Glutamatergic neuron (in vitro differentiated cells): ENCODE measurements around the gene ELF1. TPM values are rescaled to one million over a fixed set of nuclear protein-coding genes. Genes with fewer than 3 reads are reported as not detected.

ENCODE experiments used
- DNase-seq: peaks from one replicate; pipeline ENCODE4 v3.0.0; 2022
- H3K27ac Mint-ChIP-seq: one replicate; pipeline ENCODE4 v1.8.0; 2020; ENCODE audit warnings: mild to moderate bottlenecking, mixed read lengths, inconsistent platforms; ENCODE audit not compliant: unreplicated experiment
- H3K27me3 Mint-ChIP-seq: one replicate; pipeline ENCODE4 v1.8.0; 2020; ENCODE audit warnings: mild to moderate bottlenecking, moderate library complexity, mixed read lengths, inconsistent platforms; ENCODE audit not compliant: unreplicated experiment
- H3K36me3 Mint-ChIP-seq: one replicate; pipeline ENCODE4 v1.8.0; 2020; ENCODE audit warnings: mild to moderate bottlenecking, mixed read lengths, inconsistent platforms; ENCODE audit not compliant: unreplicated experiment
- H3K4me1 Mint-ChIP-seq: one replicate; pipeline ENCODE4 v1.8.0; 2020; ENCODE audit warnings: mild to moderate bottlenecking, low read depth, mixed read lengths, inconsistent platforms; ENCODE audit not compliant: unreplicated experiment
- H3K4me3 Mint-ChIP-seq: one replicate; pipeline ENCODE4 v1.8.0; 2020; ENCODE audit warnings: mild to moderate bottlenecking, mixed read lengths, inconsistent platforms; ENCODE audit not compliant: unreplicated experiment
- H3K9me3 Mint-ChIP-seq: one replicate; pipeline ENCODE4 v1.8.0; 2020; ENCODE audit warnings: mild to moderate bottlenecking, moderate library complexity, mixed read lengths, inconsistent platforms; ENCODE audit not compliant: unreplicated experiment
- CTCF ChIP-seq: fragments of 200-600 bp; sonication (generic); IDR thresholded peaks from one replicate; pipeline ENCODE4 v1.5.0; 2021; ENCODE audit not compliant: partially characterized antibody, unreplicated experiment
- total RNA-seq: library from RNA; stranded (reverse); fragmentation: NEBNext Ultra II Directional; extraction: Animal tissue kit (Norgen Biotek cat#: 25700); gene quantifications from one replicate; pipeline ENCODE4 v1.2.1, GENCODE V29; 2021; ENCODE audit not compliant: unreplicated experiment

Gene ELF1
- total RNA-seq, 1 donor from 2014 or later: 9.8 TPM

- DNase-seq: no peak
- Mint-ChIP-seq H3K4me3 (no peak overlapping the region), H3K9me3 (no peaks in the 10 kb centered on the region), H3K27ac (no peak overlapping the region), H3K4me1 (no peaks in the 10 kb centered on the region), H3K36me3 (no peaks in the 10 kb centered on the region), H3K27me3 (no peaks in the 10 kb centered on the region)
- TF ChIP-seq CTCF: no peak
These were observed 6.4 kb upstream of the ELF1 start for GRCh38 chr13:41025518-41025917.

GRCh38 chr13:41019578-41020347 is 647 bp upstream of the ELF1 start:
- H3K27me3 Mint-ChIP-seq: no peaks in the 10 kb centered on the region
- H3K4me1 Mint-ChIP-seq: no peaks in the 10 kb centered on the region
- no peak for TF ChIP-seq CTCF
- H3K36me3 Mint-ChIP-seq: no peaks in the 10 kb centered on the region
- no peaks in the 10 kb centered on the region for H3K9me3 Mint-ChIP-seq
- H3K4me3 Mint-ChIP-seq: no peak overlapping the region
- DNase-seq: no peak
- H3K27ac Mint-ChIP-seq: no peak overlapping the region

- no peak for TF ChIP-seq CTCF
- no peaks in the 10 kb centered on the region for H3K27me3 Mint-ChIP-seq
- H3K4me3 Mint-ChIP-seq: no peak overlapping the region
- no peaks in the 10 kb centered on the region for H3K4me1 Mint-ChIP-seq
- DNase-seq: no peak
- H3K36me3 Mint-ChIP-seq: no peaks in the 10 kb centered on the region
- no peaks in the 10 kb centered on the region for H3K9me3 Mint-ChIP-seq
- H3K27ac Mint-ChIP-seq: no peak overlapping the region
These were observed 541 bp downstream of the ELF1 start for GRCh38 chr13:41018602-41018948.

GRCh38 chr13:41017817-41018601 is 1.1 kb downstream of the ELF1 start:
- no peaks in the 10 kb centered on the region for H3K4me1 Mint-ChIP-seq

More at GRCh38 chr13:41017817-41018601, 1.1 kb downstream of the ELF1 start:
- no peaks in the 10 kb centered on the region for H3K9me3 Mint-ChIP-seq
- no peak for TF ChIP-seq CTCF
- no peaks in the 10 kb centered on the region for H3K36me3 Mint-ChIP-seq
- DNase-seq: no peak
- no peak overlapping the region for H3K4me3 Mint-ChIP-seq
- H3K27ac Mint-ChIP-seq: no peak overlapping the region
- H3K27me3 Mint-ChIP-seq: no peaks in the 10 kb centered on the region
